Testis (tissue), 2 donors: ENCODE data around the gene FIBCD1.

Experiments used
- CTCF ChIP-seq, 3 experiments: fragments of 450-650 bp in 2 of 3; fragments of 200-600 bp in 1 of 3; sonication (generic) in 1 of 3; IDR thresholded peaks; one replicate each; pipeline ENCODE4 v1.5.1; 2016 to 2019; ENCODE audit warnings: antibody characterized with exemption in 3 of 3, mild to moderate bottlenecking in 2 of 3, moderate library complexity in 1 of 3
- POLR2A ChIP-seq: fragments of 450-650 bp; IDR thresholded peaks from one replicate; pipeline ENCODE4 v1.6.1; 2017; ENCODE audit warnings: antibody characterized with exemption, mild to moderate bottlenecking, moderate library complexity

DNA sequence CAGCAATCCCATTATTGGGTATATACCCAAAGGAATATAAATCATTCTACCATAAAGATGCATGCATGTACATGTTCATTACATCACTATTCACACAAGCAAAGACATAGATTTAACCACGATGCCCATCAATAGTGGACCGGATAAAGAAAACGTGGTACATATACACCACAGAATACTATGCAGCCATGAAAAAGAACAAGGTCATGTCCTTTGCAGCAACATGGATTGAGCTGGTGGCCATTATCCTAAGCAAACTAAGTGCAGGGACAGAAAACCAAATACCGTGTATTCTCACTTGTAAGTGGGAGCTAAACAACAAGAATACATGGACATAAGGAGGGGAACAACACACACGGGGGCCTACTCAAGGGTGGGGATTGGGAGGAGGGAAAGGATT lies 36.1 kb upstream of the FIBCD1 start:
- TF ChIP-seq POLR2A (no peak), CTCF (IDR thresholded peaks at IDR 0.05) (no peak)
